GM21526 (cell line): ENCODE results near the gene HOXA5.

Source experiments
- ATAC-seq: cut with Tn5 transposase; IDR thresholded peaks from one replicate; pipeline ENCODE4 v1.9.1; 2021; ENCODE audit warnings: moderate library complexity; ENCODE audit not compliant: unreplicated experiment, low FRiP score

HOXA5 gene

DNA sequence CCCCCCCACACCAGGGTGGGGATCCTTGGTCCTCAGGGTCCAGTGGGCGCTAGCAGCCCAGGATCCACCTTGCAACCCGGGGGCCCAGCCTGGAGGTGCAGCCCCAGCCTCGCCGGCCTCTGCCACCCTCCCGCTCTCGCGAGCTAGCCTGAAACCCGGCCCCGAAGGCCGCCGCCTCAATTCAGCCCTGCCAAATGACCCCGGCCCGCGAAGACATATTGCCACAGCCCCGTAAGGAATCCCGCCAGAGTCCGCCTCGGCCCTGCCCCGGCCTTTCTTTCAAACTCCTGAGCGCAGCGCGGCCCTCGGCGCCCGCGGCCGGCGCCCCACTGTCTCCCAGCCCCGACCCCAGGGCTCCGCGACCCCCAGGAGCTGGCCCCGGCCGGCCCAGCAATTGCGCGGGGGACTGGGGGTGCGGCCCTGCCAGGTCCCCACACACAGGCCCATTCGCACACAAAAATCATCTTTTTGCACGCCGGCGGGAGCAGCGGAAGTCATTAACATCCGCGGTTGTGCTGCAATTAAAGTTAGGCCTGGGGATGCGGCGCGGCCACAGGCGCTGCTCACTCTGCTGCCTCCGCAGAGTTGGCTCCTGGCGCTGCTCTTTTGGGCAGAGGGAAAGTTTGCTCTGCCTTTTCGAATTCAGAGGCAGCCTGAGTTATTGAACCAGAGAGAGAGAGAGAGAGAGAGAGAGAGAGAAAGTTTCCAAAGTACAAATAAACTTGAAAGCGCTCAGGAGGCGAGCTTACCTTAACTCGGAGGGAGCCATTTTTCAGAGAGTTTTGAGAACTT, 4.0 kb downstream of the HOXA5 start:
- no peak for ATAC-seq

GRCh38 chr7:27138985-27139333, 4.5 kb downstream of the HOXA5 start:
- no peak for ATAC-seq

DNA sequence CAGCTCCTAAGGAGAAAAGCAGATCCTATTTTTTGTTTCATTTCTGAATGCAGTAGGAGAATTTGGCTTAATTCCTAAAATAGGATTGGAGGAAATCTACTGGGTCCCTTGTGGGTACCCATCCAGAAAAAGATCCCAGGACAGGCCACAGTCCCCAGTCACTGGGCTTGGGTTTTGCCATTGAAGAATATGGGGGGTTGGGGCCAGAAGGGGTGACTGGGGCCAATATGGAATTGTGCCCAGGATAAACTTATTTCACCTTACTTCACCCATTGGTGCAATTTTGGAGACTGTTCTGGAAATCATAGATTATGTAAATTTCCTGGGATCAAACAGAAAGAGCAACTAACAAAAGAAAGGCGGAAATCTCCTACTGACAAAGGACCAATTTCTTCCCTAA, 5.0 kb downstream of the HOXA5 start:
- no peak for ATAC-seq

- no peak for ATAC-seq
Measured at GRCh38 chr7:27137640-27138315, 5.7 kb downstream of the HOXA5 start.

DNA sequence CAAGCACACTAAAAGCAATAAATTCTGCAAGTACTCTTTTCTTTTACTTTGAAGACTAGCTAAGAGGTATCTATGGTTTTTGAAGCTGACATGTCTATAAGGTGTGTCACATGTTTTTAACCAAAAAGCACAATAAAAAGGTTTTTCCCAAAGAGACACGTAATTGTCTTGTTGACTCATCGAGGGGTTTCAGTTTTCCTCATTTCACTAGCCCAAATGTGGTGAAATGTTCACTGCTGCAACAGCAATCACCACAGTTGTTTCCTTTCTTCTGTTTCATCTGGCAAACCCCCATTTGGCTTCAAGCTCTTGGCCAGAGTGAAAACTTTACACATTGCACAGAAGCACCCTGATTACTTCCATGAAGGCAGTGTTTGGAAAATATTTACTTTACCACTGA, 9.1 kb downstream of the HOXA5 start:
- ATAC-seq, result no peak

DNA sequence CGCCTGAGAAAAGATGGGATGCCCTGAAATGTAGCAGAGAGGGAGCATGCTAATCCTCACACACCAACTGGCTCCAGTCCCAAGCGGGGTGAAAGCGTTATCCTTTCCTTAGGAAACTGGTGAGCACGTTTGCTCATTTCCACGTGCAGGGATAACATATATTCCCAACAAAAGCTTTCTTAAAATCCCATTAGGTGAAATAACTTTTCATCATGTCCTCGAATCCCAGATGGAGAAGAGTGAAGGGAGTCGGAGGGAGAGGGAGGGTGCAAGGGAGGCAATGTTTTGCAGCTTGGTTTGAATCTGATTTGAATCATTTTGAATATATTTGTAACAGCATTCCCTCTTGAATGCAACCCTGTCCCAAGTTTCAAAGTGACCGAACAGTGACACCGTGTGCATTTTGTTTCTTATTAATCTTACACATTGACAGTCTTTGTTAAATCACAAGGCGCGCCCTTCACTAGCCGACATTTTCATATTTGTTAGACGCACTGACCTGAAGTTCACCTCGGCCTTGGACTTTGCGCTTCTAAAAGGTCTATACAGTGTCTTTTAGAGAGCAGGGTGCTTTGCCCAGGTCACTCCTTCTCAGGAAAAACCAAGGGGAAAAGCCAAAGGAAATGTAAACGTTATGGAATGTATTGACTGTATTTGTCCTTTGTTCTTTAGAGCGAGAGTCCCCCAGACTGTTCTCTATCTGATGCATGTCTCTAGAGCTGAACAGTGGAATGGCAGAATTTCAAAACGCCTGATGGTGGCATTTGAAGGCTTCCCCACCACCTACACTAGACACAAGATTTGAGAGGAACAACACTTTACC, 9.9 kb downstream of the HOXA5 start:
- ATAC-seq, result no peak

GRCh38 chr7:27132978-27133377, 10.5 kb downstream of the HOXA5 start:
- no peak for ATAC-seq

- ATAC-seq, result no peak
Measured at GRCh38 chr7:27132214-27132613, 11.3 kb downstream of the HOXA5 start.

DNA sequence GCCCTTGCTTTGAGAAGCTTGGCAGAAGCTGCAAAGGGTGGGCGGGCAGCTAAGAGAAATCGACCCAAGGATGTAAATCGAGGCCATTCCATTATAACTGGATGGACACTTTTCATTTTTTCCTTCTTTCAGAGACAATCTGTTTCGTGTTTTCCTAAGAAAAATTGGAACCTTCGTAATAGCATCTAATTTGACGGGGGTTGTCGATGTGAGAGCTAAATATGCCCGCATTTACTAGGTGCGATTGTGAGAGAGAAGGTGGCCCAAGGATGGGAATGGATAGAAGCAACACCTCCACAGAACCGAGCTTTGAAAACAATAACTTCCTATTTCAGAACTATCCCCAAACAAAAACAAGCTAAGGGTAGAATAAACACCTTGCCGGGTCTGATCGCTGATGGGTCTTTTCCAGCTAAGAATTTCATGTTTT, 12.1 kb downstream of the HOXA5 start:
- ATAC-seq, result no peak

GRCh38 chr7:27130540-27131389, 12.7 kb downstream of the HOXA5 start, which contains the start of gene HOXA4:
Gene HOXA4 (minus strand): TSS chr7:27130757. CDS start chr7:27130733, 24 bp downstream.
- ATAC-seq, result no peak

GRCh38 chr7:27129729-27130539, 13.5 kb downstream of the HOXA5 start:
- no peak for ATAC-seq

GRCh38 chr7:27128776-27129728, 14.4 kb downstream of the HOXA5 start:
- ATAC-seq, result no peak

DNA sequence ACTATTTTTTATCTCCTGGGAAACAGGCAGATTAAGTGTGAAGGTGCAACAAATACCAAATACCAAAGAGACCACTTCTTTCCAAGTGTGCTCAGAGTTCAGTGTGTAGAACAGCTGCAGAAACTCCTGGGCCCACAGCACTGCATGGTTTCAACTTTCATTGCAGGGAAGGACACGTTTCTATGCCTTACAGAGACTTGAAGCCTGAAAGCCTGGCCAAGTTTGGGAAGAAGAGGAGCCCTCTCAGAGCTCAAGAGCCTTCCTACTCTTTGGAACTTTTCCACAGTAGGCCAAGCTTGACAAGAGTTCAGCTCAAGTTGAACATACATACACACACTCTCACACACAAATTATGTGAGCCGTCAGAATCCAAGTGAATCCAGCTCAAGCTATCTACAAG, 15.4 kb downstream of the HOXA5 start:
- no peak for ATAC-seq

- ATAC-seq, result no peak
Measured at GRCh38 chr7:27126596-27127327, 16.7 kb downstream of the HOXA5 start.

- ATAC-seq, result no peak
Measured at GRCh38 chr7:27125986-27126394, 17.5 kb downstream of the HOXA5 start.

DNA sequence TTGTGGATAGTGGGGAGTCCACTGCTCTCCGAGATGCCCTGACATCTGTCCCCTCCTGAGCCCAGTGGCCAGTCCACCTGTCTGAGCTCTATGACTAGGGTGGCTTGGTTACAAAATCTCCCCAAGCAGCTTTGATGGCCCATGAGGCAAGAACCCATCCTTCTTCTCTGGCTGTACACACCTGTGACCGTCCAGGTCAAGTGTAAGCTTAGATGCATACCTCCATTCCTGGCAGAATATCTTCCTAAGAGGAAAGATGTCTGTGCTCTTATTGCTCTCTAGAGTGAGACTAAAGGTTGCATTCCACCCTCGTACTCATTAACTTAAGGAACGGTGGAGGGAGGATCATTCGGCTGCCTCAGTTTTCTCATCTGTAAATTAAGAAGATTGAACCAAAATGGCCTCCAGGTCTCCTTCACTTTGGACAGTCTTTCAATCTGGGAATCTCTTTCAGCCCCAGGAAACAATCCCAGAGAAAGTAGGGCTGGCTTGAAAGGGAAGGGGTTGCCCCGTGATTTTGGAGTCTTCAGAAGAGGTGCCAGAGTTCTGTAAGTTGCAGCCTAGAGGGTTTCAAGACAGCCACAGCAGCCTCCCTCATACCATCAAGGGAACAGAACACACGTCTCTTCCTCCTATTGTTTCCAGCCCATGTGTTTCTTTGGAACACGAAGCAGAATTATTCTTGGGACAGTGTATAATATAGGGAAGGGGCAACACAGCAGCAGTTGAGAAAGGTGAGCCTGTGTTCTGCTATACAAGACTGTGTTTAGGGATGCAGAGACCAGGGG, 18.4 kb downstream of the HOXA5 start:
- ATAC-seq, result no peak
